ENCODE data around the gene GPC5.
"Not testable (repeated sequence)": the region's sequence is repeated elsewhere in the genome, so short reads cannot be mapped to it uniquely, and the experiment has no call there.

GPC5 gene

GRCh38 chr13:92670096-92670495, 1271.7 kb downstream of the GPC5 start:
- Histone ChIP-seq H3K27ac (ENCODE audit: low read depth, low read length) (no peak overlapping the region), H3K4me3 (ENCODE audit: low read depth, low read length) (no peak overlapping the region), H3K36me3 (ENCODE audit: control insufficient read depth, insufficient read depth, low read length) (no peaks in the 10 kb centered on the region), H3K9me3 (ENCODE audit: control insufficient read depth, insufficient read depth, low read depth, low read length) (no peaks in the 10 kb centered on the region), H3K27me3 (ENCODE audit: control insufficient read depth, insufficient read depth, low read length) (no peaks in the 10 kb centered on the region), H3K9ac (ENCODE audit: low read length) (no peak overlapping the region), H3K4me1 (ENCODE audit: control insufficient read depth, insufficient read depth, low read length) (no peaks in the 10 kb centered on the region)

GRCh38 chr13:92671821-92672220, 1273.4 kb downstream of the GPC5 start:
- Histone ChIP-seq H3K4me3 (ENCODE audit: low read depth, low read length) (no peak overlapping the region), H3K27me3 (ENCODE audit: control insufficient read depth, insufficient read depth, low read length) (no peaks in the 10 kb centered on the region), H3K36me3 (ENCODE audit: control insufficient read depth, insufficient read depth, low read length) (no peaks in the 10 kb centered on the region), H3K27ac (ENCODE audit: low read depth, low read length) (no peak overlapping the region), H3K4me1 (ENCODE audit: control insufficient read depth, insufficient read depth, low read length) (no peaks in the 10 kb centered on the region), H3K9me3 (ENCODE audit: control insufficient read depth, insufficient read depth, low read depth, low read length) (no peaks in the 10 kb centered on the region), H3K9ac (ENCODE audit: low read length) (no peak overlapping the region)

- no peaks in the 10 kb centered on the region for H3K27me3 ChIP-seq (ENCODE audit: control insufficient read depth, insufficient read depth, low read length)
- no peaks in the 10 kb centered on the region for H3K9me3 ChIP-seq (ENCODE audit: control insufficient read depth, insufficient read depth, low read depth, low read length)
- H3K36me3 ChIP-seq (ENCODE audit: control insufficient read depth, insufficient read depth, low read length): no peaks in the 10 kb centered on the region
- peaks cover 4% of the 10 kb centered on the region; the same call in 1 of the 2 replicates for H3K4me1 ChIP-seq (ENCODE audit: control insufficient read depth, insufficient read depth, low read length)
- H3K9ac ChIP-seq (ENCODE audit: low read length): no peak overlapping the region
- no peak overlapping the region for H3K4me3 ChIP-seq (ENCODE audit: low read depth, low read length)
- H3K27ac ChIP-seq (ENCODE audit: low read depth, low read length): no peak overlapping the region
Measured at GRCh38 chr13:92676246-92676645, 1277.8 kb downstream of the GPC5 start.

GRCh38 chr13:92677571-92677970, 1279.2 kb downstream of the GPC5 start:
- no peaks in the 10 kb centered on the region for H3K9me3 ChIP-seq (ENCODE audit: control insufficient read depth, insufficient read depth, low read depth, low read length)

GRCh38 chr13:92679602-92680001, 1281.2 kb downstream of the GPC5 start:
- H3K36me3 ChIP-seq (ENCODE audit: control insufficient read depth, insufficient read depth, low read length): no peaks in the 10 kb centered on the region
- no peaks in the 10 kb centered on the region for H3K27me3 ChIP-seq (ENCODE audit: control insufficient read depth, insufficient read depth, low read length)
- H3K27ac ChIP-seq (ENCODE audit: low read depth, low read length): no peak overlapping the region
- H3K4me3 ChIP-seq (ENCODE audit: low read depth, low read length): no peak overlapping the region
- no peaks in the 10 kb centered on the region for H3K9me3 ChIP-seq (ENCODE audit: control insufficient read depth, insufficient read depth, low read depth, low read length)
- peaks cover 9% of the 10 kb centered on the region; the same call in 1 of the 2 replicates for H3K4me1 ChIP-seq (ENCODE audit: control insufficient read depth, insufficient read depth, low read length)
- no peak overlapping the region for H3K9ac ChIP-seq (ENCODE audit: low read length)

More at GRCh38 chr13:92677571-92677970, 1279.2 kb downstream of the GPC5 start:
- Histone ChIP-seq H3K4me3 (ENCODE audit: low read depth, low read length) (no peak overlapping the region), H3K27ac (ENCODE audit: low read depth, low read length) (no peak overlapping the region), H3K36me3 (ENCODE audit: control insufficient read depth, insufficient read depth, low read length) (no peaks in the 10 kb centered on the region), H3K9ac (ENCODE audit: low read length) (no peak overlapping the region), H3K27me3 (ENCODE audit: control insufficient read depth, insufficient read depth, low read length) (no peaks in the 10 kb centered on the region), H3K4me1 (ENCODE audit: control insufficient read depth, insufficient read depth, low read length) (peaks cover 9% of the 10 kb centered on the region; the same call in 1 of the 2 replicates)

GRCh38 chr13:92681239-92681638, 1282.8 kb downstream of the GPC5 start:
- Histone ChIP-seq H3K27me3 (ENCODE audit: control insufficient read depth, insufficient read depth, low read length) (no peaks in the 10 kb centered on the region), H3K4me1 (ENCODE audit: control insufficient read depth, insufficient read depth, low read length) (peaks cover 9% of the 10 kb centered on the region; the same call in 1 of the 2 replicates), H3K9ac (ENCODE audit: low read length) (no peak overlapping the region), H3K27ac (ENCODE audit: low read depth, low read length) (no peak overlapping the region), H3K4me3 (ENCODE audit: low read depth, low read length) (no peak overlapping the region), H3K9me3 (ENCODE audit: control insufficient read depth, insufficient read depth, low read depth, low read length) (no peaks in the 10 kb centered on the region), H3K36me3 (ENCODE audit: control insufficient read depth, insufficient read depth, low read length) (no peaks in the 10 kb centered on the region)

GRCh38 chr13:92682832-92683517, 1284.6 kb downstream of the GPC5 start:
- H3K4me1 ChIP-seq (ENCODE audit: control insufficient read depth, insufficient read depth, low read length): peaks cover 6% of the 10 kb centered on the region; the same call in 1 of the 2 replicates
- H3K27ac ChIP-seq (ENCODE audit: low read depth, low read length): no peak overlapping the region
- no peaks in the 10 kb centered on the region for H3K27me3 ChIP-seq (ENCODE audit: control insufficient read depth, insufficient read depth, low read length)
- H3K9ac ChIP-seq (ENCODE audit: low read length): no peak overlapping the region
- no peaks in the 10 kb centered on the region for H3K36me3 ChIP-seq (ENCODE audit: control insufficient read depth, insufficient read depth, low read length)
- H3K9me3 ChIP-seq (ENCODE audit: control insufficient read depth, insufficient read depth, low read depth, low read length): no peaks in the 10 kb centered on the region
- H3K4me3 ChIP-seq (ENCODE audit: low read depth, low read length): no peak overlapping the region

GRCh38 chr13:92694047-92694446, 1295.6 kb downstream of the GPC5 start:
- H3K27me3 ChIP-seq (ENCODE audit: control insufficient read depth, insufficient read depth, low read length): no peaks in the 10 kb centered on the region
- H3K27ac ChIP-seq (ENCODE audit: low read depth, low read length): no peak overlapping the region
- H3K4me3 ChIP-seq (ENCODE audit: low read depth, low read length): no peak overlapping the region
- no peaks in the 10 kb centered on the region for H3K4me1 ChIP-seq (ENCODE audit: control insufficient read depth, insufficient read depth, low read length)
- peaks cover 21% of the 10 kb centered on the region for H3K9me3 ChIP-seq (ENCODE audit: control insufficient read depth, insufficient read depth, low read depth, low read length)
- H3K36me3 ChIP-seq (ENCODE audit: control insufficient read depth, insufficient read depth, low read length): no peaks in the 10 kb centered on the region
- H3K9ac ChIP-seq (ENCODE audit: low read length): no peak overlapping the region

- peaks cover 21% of the 10 kb centered on the region for H3K9me3 ChIP-seq (ENCODE audit: control insufficient read depth, insufficient read depth, low read depth, low read length)
- not testable (repeated sequence) for H3K4me3 ChIP-seq (ENCODE audit: low read depth, low read length); H3K27me3 ChIP-seq (ENCODE audit: control insufficient read depth, insufficient read depth, low read length); H3K36me3 ChIP-seq (ENCODE audit: control insufficient read depth, insufficient read depth, low read length); H3K27ac ChIP-seq (ENCODE audit: low read depth, low read length); H3K9ac ChIP-seq (ENCODE audit: low read length); H3K4me1 ChIP-seq (ENCODE audit: control insufficient read depth, insufficient read depth, low read length)
Measured at GRCh38 chr13:92695827-92696226, 1297.4 kb downstream of the GPC5 start.

GRCh38 chr13:92716749-92717148, 1318.3 kb downstream of the GPC5 start:
- Histone ChIP-seq H3K4me3 (ENCODE audit: low read depth, low read length) (no peak overlapping the region), H3K27me3 (ENCODE audit: control insufficient read depth, insufficient read depth, low read length) (no peaks in the 10 kb centered on the region), H3K27ac (ENCODE audit: low read depth, low read length) (no peak overlapping the region), H3K9me3 (ENCODE audit: control insufficient read depth, insufficient read depth, low read depth, low read length) (no peaks in the 10 kb centered on the region), H3K4me1 (ENCODE audit: control insufficient read depth, insufficient read depth, low read length) (peaks cover 7% of the 10 kb centered on the region), H3K9ac (ENCODE audit: low read length) (no peak overlapping the region), H3K36me3 (ENCODE audit: control insufficient read depth, insufficient read depth, low read length) (no peaks in the 10 kb centered on the region)

- Histone ChIP-seq H3K27me3 (ENCODE audit: control insufficient read depth, insufficient read depth, low read length) (no peaks in the 10 kb centered on the region), H3K4me1 (ENCODE audit: control insufficient read depth, insufficient read depth, low read length) (peaks cover 7% of the 10 kb centered on the region), H3K27ac (ENCODE audit: low read depth, low read length) (no peak overlapping the region), H3K9ac (ENCODE audit: low read length) (no peak overlapping the region), H3K36me3 (ENCODE audit: control insufficient read depth, insufficient read depth, low read length) (no peaks in the 10 kb centered on the region), H3K4me3 (ENCODE audit: low read depth, low read length) (no peak overlapping the region), H3K9me3 (ENCODE audit: control insufficient read depth, insufficient read depth, low read depth, low read length) (no peaks in the 10 kb centered on the region)
Measured at GRCh38 chr13:92717857-92718256, 1319.4 kb downstream of the GPC5 start.

All from HUES6 (cell line).